Measurements from ENCODE around the gene RECQL.

- no peak for TF ChIP-seq POLR2AphosphoS5 (IDR thresholded peaks at IDR 0.05; ENCODE audit: low read depth, low read length)
- TF ChIP-seq CTCF (IDR thresholded peaks at IDR 0.05), result no peak
Measured at GRCh38 chr12:21453312-21453852, 48.1 kb downstream of the RECQL start.
